DOHH2 (cell line): ENCODE data around the gene AKT2.

Source experiments
- H3F3A ChIP-seq: fragments of 200-600 bp; sonication (generic), shearing (Covaris generic); 2 replicates; pipeline ENCODE4 v1.6.0; 2016; ENCODE audit warnings: antibody characterized with exemption, mild to moderate bottlenecking; ENCODE audit not compliant: control insufficient read depth, insufficient read depth
- H3K27ac ChIP-seq: fragments of 200-600 bp; sonication (generic); 2 replicates; pipeline ENCODE4 v1.5.1; 2014; ENCODE audit warnings: low read depth, mild to moderate bottlenecking, low read length, moderate library complexity
- H3K27me3 ChIP-seq: fragments of 200-600 bp; sonication (generic); 2 replicates; pipeline ENCODE4 v1.6.1; 2014; ENCODE audit warnings: mild to moderate bottlenecking, low read length, mixed read lengths; ENCODE audit not compliant: control insufficient read depth
- H3K36me3 ChIP-seq: fragments of 200-600 bp; sonication (generic); 2 replicates; pipeline ENCODE4 v1.6.1; 2014; ENCODE audit warnings: mild to moderate bottlenecking, low read length, moderate library complexity, mixed read lengths; ENCODE audit not compliant: control insufficient read depth
- H3K4me1 ChIP-seq: fragments of 200-600 bp; sonication (generic); 2 replicates; pipeline ENCODE4 v1.6.1; 2014; ENCODE audit warnings: mild to moderate bottlenecking, low read length, mixed read lengths; ENCODE audit not compliant: control insufficient read depth
- H3K4me2 ChIP-seq: fragments of 200-600 bp; sonication (generic); 2 replicates; pipeline ENCODE4 v1.6.0; 2014; ENCODE audit warnings: mild to moderate bottlenecking, low read length, moderate library complexity
- H3K4me3 ChIP-seq: fragments of 200-600 bp; sonication (generic); 2 replicates; pipeline ENCODE4 v1.5.1; 2014; ENCODE audit warnings: mild to moderate bottlenecking, low read length, mixed read lengths
- H3K79me2 ChIP-seq: fragments of 200-600 bp; sonication (generic); 2 replicates; pipeline ENCODE4 v1.6.1; 2014; ENCODE audit warnings: mild to moderate bottlenecking, low read length, mixed read lengths; ENCODE audit not compliant: control insufficient read depth
- H3K9me2 ChIP-seq: fragments of 200-600 bp; sonication (generic); replicated peaks from 2 replicates; pipeline ENCODE4 v1.6.1; 2014; ENCODE audit warnings: mild to moderate bottlenecking, low read length, mixed read lengths; ENCODE audit not compliant: control insufficient read depth
- H3K9me3 ChIP-seq: fragments of 200-600 bp; sonication (generic); 2 replicates; pipeline ENCODE4 v1.6.1; 2014; ENCODE audit warnings: antibody characterized with exemption, low read length, mixed read lengths; ENCODE audit not compliant: control insufficient read depth, insufficient read depth
- H4K20me1 ChIP-seq: fragments of 200-600 bp; sonication (generic); 2 replicates; pipeline ENCODE4 v1.6.0; 2014; ENCODE audit warnings: low read depth, mild to moderate bottlenecking, antibody characterized with exemption, low read length, moderate library complexity; ENCODE audit not compliant: control insufficient read depth, insufficient read depth
- EZH2phosphoT487 ChIP-seq: fragments of 200-600 bp; sonication (generic); IDR thresholded peaks from 2 replicates; pipeline ENCODE4 v1.6.1; 2017; ENCODE audit warnings: borderline replicate concordance, mild to moderate bottlenecking, antibody characterized with exemption, low read length, moderate library complexity, mixed read lengths
- TF ChIP-seq, protein P1 (sequence below): fragments of 200-600 bp; sonication (generic); IDR thresholded peaks from one replicate; pipeline ENCODE4 v1.5.1; 2014; ENCODE audit warnings: antibody characterized with exemption, mild to moderate bottlenecking, low read depth, low read length; ENCODE audit not compliant: poor library complexity, severe bottlenecking

The AKT2 gene

GRCh38 chr19:40272261-40272660, 12.9 kb downstream of the AKT2 start:
- no peak overlapping the region for H3K4me3 ChIP-seq
- peaks cover 21% of the 10 kb centered on the region for H3K36me3 ChIP-seq
- no peaks in the 10 kb centered on the region for H3K9me2 ChIP-seq
- H3K79me2 ChIP-seq: peaks cover 94% of the 10 kb centered on the region
- no peaks in the 10 kb centered on the region for H3F3A ChIP-seq
- H3K9me3 ChIP-seq: no peaks in the 10 kb centered on the region
- TF ChIP-seq EZH2phosphoT487: no peak
- TF ChIP-seq, protein P1, sequence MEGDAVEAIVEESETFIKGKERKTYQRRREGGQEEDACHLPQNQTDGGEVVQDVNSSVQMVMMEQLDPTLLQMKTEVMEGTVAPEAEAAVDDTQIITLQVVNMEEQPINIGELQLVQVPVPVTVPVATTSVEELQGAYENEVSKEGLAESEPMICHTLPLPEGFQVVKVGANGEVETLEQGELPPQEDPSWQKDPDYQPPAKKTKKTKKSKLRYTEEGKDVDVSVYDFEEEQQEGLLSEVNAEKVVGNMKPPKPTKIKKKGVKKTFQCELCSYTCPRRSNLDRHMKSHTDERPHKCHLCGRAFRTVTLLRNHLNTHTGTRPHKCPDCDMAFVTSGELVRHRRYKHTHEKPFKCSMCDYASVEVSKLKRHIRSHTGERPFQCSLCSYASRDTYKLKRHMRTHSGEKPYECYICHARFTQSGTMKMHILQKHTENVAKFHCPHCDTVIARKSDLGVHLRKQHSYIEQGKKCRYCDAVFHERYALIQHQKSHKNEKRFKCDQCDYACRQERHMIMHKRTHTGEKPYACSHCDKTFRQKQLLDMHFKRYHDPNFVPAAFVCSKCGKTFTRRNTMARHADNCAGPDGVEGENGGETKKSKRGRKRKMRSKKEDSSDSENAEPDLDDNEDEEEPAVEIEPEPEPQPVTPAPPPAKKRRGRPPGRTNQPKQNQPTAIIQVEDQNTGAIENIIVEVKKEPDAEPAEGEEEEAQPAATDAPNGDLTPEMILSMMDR: no peak
- H4K20me1 ChIP-seq: 0 out of 2 replicates have a peak, but pooled peaks cover 5% of the 10 kb centered on the region
- H3K4me2 ChIP-seq: no peak overlapping the region
- H3K27me3 ChIP-seq: no peaks in the 10 kb centered on the region
- no peak overlapping the region for H3K27ac ChIP-seq
- H3K4me1 ChIP-seq: peaks cover 36% of the 10 kb centered on the region

DNA sequence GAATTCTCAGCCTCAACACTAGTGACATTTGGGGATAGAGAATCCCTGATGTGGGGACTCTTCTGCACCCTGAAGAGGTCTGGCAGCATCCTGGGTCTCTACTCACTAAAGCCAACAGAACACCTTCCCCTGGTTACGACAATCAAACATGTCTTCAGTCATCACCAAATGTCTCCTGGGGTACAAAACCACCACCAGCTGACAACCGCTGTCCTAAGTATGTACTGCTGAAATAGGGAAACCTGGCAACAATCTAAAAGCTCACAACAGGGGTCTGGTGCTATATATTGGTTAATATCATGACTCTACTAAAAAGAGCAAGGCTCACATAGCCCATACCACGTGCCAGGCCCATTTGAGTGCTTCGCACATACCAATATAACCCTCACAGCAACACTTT, 13.4 kb downstream of the AKT2 start:
- Histone ChIP-seq H3K27me3 (no peaks in the 10 kb centered on the region), H3K4me3 (no peak overlapping the region), H4K20me1 (peaks cover 5% of the 10 kb centered on the region; the same call in 1 of the 2 replicates), H3K9me2 (no peaks in the 10 kb centered on the region), H3K79me2 (peaks cover 93% of the 10 kb centered on the region), H3K27ac (no peak overlapping the region), H3K36me3 (peaks cover 21% of the 10 kb centered on the region), H3F3A (no peaks in the 10 kb centered on the region), H3K4me2 (no peak overlapping the region), H3K9me3 (no peaks in the 10 kb centered on the region), H3K4me1 (peaks cover 36% of the 10 kb centered on the region)
- TF ChIP-seq EZH2phosphoT487: no peak
- TF ChIP-seq, protein P1: no peak

GRCh38 chr19:40270362-40271089, 14.6 kb downstream of the AKT2 start:
- Histone ChIP-seq H3K4me2 (no peak overlapping the region), H3F3A (no peaks in the 10 kb centered on the region), H3K4me3 (no peak overlapping the region), H3K9me3 (no peaks in the 10 kb centered on the region), H3K79me2 (peaks cover 95% of the 10 kb centered on the region), H3K4me1 (peaks cover 33% of the 10 kb centered on the region), H4K20me1 (peaks cover 8% of the 10 kb centered on the region; the same call in 1 of the 2 replicates), H3K36me3 (peaks cover 21% of the 10 kb centered on the region), H3K9me2 (no peaks in the 10 kb centered on the region), H3K27ac (no peak overlapping the region), H3K27me3 (no peaks in the 10 kb centered on the region)
- TF ChIP-seq EZH2phosphoT487: no peak
- TF ChIP-seq, protein P1: no peak
